NCI-H146 (cell line): Measurements from ENCODE around the gene HBEGF.
A peak's percentile ranks its signal among the peaks of the same experiment; 100 is the strongest.

Experiments used
- DNase-seq: peaks from one replicate; lab custom pipeline; 2025; lab: John Stamatoyannopoulos, UW

The HBEGF gene

GRCh38 chr5:140302786-140303639 is 43.4 kb downstream of the HBEGF start, which contains the start of gene PFDN1:
Gene PFDN1, minus strand, starts transcription at chr5:140303101. Its CDS starts 28 bp downstream, at chr5:140303073.
- DNase-seq = peak; percentile 91

GRCh38 chr5:140301136-140301535 is 45.3 kb downstream of the HBEGF start:
- no peak for DNase-seq

GRCh38 chr5:140299056-140299455 is 47.3 kb downstream of the HBEGF start:
- no peak for DNase-seq

GRCh38 chr5:140298183-140298601 is 48.2 kb downstream of the HBEGF start:
- no peak for DNase-seq

GRCh38 chr5:140297283-140297682 is 49.1 kb downstream of the HBEGF start:
- DNase-seq = no peak

GRCh38 chr5:140296289-140296688 is 50.1 kb downstream of the HBEGF start:
- DNase-seq = no peak

- DNase-seq = no peak
These were observed 51.0 kb downstream of the HBEGF start for GRCh38 chr5:140295414-140295813.

- no peak for DNase-seq
These were observed 51.6 kb downstream of the HBEGF start for GRCh38 chr5:140294753-140295152.

GRCh38 chr5:140293849-140294100 is 52.6 kb downstream of the HBEGF start:
- no peak for DNase-seq

- DNase-seq = no peak
These were observed 53.1 kb downstream of the HBEGF start for GRCh38 chr5:140293091-140293848.

GRCh38 chr5:140292212-140293036 is 54.0 kb downstream of the HBEGF start:
- DNase-seq = no peak

GRCh38 chr5:140287801-140288521 is 58.4 kb downstream of the HBEGF start:
- no peak for DNase-seq

- DNase-seq = no peak
These were observed 60.0 kb downstream of the HBEGF start for GRCh38 chr5:140286424-140286823.

- no peak for DNase-seq
These were observed 62.4 kb downstream of the HBEGF start for GRCh38 chr5:140284013-140284412.
